SJSA1 (cell line): ENCODE results near the gene SPATA3. TPM values are rescaled to one million over a fixed set of nuclear protein-coding genes. Genes with fewer than 3 reads are reported as not detected.

Source experiments
- DNase-seq, 2 experiments: peaks; one replicate each; pipeline ENCODE4 v3.0.0-alpha.2; 2015 to 2020; ENCODE audit warnings: low spot score in 2 of 2, low read depth in 1 of 2
- H3K27ac ChIP-seq: fragments of 250-450 bp; sonication (Bioruptor Pico); 2 replicates; pipeline ENCODE4 v1.5.1; 2020; ENCODE audit warnings: mild to moderate bottlenecking, moderate library complexity
- H3K27me3 ChIP-seq: fragments of 250-450 bp; sonication (Bioruptor Pico); replicated peaks from 2 replicates; pipeline ENCODE4 v1.5.1; 2020; ENCODE audit warnings: mild to moderate bottlenecking, moderate library complexity
- H3K36me3 ChIP-seq: fragments of 250-450 bp; sonication (Bioruptor Pico); 2 replicates; pipeline ENCODE4 v1.5.1; 2020; ENCODE audit warnings: mild to moderate bottlenecking
- H3K4me1 ChIP-seq: fragments of 250-450 bp; sonication (Bioruptor Pico); replicated peaks from 2 replicates; pipeline ENCODE4 v1.6.1; 2021; ENCODE audit warnings: mild to moderate bottlenecking
- H3K4me3 ChIP-seq: fragments of 250-450 bp; sonication (Bioruptor Pico); 2 replicates; pipeline ENCODE4 v1.5.1; 2020; ENCODE audit warnings: mild to moderate bottlenecking
- H3K9me3 ChIP-seq: fragments of 250-450 bp; sonication (Bioruptor Pico); replicated peaks from 2 replicates; pipeline ENCODE4 v1.5.1; 2020; ENCODE audit warnings: mild to moderate bottlenecking
- total RNA-seq: library from RNA; depleted of rRNA; stranded (reverse); fragments of >200 nt; shearing (Covaris generic); gene quantifications from 2 replicates; pipeline ENCODE4 v1.2.3, GENCODE V29; 2014

SPATA3 gene
- total RNA-seq, 1 experiment from 2014 or later, result not detected

DNA sequence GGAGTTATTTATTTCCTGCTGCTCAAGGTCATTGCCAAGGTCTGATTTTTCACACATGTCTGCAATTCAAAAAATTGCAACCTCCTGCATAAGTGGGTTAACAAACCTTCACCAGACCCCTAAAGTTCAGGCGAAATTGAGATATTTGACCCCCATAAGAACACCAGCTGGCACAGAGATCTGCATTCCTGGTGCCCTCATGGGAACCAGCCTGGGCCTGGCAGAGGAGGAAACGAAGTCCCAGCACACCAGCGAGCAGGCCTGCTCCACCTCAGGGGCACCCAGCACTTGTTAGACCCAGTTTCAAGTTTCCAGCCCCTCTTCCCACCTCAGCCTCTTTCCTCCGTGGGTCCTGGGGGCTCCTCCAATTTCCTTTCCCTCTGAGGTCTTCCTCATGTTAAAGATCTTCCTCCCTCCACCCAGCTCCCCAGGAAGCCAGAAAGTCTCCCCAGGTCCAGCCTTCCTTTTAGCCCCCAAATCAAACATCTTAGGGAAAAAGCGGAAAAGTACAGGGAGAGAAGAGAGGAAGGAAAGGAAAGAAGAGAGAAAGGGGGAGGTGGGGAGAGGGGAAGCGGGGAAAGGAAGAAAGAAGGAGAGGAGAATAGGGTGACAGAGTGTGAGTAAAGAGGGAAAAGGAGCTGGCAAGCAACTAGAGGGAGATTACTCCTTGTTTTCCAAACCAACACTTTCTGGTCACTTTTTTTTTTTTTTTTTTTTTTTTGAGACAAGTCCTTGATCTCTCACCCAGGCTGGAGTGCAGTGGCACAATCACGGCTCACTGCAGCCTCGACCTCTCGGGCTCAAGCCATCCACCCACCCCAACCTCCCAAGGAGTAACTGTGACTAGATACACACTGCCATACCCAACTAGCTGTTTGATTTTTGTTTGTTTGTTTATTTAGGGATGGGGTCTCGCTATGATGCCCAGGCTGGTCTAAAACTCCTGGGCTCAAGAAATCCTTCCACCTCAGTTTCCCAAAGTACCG lies 37.5 kb downstream of the SPATA3 start:
- H3K4me3 ChIP-seq, result no peak overlapping the region
- peaks cover 44% of the 10 kb centered on the region for H3K27me3 ChIP-seq
- no peak for DNase-seq
- H3K4me1 ChIP-seq, result peaks cover 8% of the 10 kb centered on the region
- H3K36me3 ChIP-seq, result no peaks in the 10 kb centered on the region
- no peaks in the 10 kb centered on the region for H3K9me3 ChIP-seq
- no peak overlapping the region for H3K27ac ChIP-seq

DNA sequence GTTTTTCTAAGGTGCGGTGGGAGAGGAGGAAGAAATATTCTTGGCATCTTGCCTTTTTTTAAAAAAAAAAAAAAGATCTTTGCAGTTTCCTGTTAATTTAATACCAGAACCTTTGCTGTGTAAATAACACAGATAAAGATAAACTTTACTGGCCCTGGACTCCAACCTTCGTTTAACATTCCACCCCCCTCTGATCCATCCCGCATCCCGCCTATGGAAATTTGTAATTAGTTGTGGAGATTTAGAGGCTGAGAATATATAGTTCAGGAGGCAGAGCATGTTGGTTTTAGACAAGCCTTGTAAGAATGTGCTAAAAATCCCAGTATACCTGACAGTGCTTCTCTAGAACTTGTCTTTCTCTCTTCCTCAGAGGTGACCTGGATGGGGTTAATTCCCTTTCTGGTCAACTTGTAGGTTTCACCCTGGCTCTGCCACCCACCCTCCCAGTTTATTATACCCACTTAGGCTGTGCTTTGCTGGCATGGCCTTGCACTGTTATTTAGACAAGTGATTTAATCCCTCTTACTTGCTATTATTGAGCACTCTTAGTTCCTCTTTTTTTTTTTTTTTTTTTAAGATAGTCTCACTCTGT lies 38.5 kb downstream of the SPATA3 start:
- Histone ChIP-seq H3K4me3 (no peak overlapping the region), H3K27ac (no peak overlapping the region), H3K4me1 (peaks cover 8% of the 10 kb centered on the region), H3K9me3 (no peaks in the 10 kb centered on the region), H3K27me3 (peaks cover 47% of the 10 kb centered on the region), H3K36me3 (no peaks in the 10 kb centered on the region)
- no peak for DNase-seq

DNA sequence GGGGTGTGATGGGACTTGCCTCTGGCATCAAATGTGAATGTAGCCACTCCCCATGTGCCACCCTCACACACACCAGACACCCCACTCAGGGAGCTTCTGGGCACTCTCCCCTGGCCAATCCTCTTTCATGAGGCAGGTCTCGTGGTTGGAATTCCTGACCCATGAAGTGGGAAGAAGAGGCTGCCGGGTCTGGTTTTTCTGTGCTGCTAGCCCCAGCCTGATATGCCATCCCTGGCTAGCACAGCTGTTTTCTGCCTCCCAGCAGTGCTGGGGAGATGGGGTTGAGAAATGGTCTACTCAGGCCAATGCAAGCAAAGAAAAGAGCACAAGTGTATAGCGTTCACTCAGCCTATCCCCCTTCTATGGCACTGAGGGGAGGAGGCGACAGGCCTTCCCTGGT lies 40.2 kb downstream of the SPATA3 start:
- Histone ChIP-seq H3K4me1 (peaks cover 8% of the 10 kb centered on the region), H3K4me3 (no peak overlapping the region), H3K27ac (no peak overlapping the region), H3K36me3 (no peaks in the 10 kb centered on the region), H3K9me3 (no peaks in the 10 kb centered on the region), H3K27me3 (peaks cover 64% of the 10 kb centered on the region)
- DNase-seq, result no peak

DNA sequence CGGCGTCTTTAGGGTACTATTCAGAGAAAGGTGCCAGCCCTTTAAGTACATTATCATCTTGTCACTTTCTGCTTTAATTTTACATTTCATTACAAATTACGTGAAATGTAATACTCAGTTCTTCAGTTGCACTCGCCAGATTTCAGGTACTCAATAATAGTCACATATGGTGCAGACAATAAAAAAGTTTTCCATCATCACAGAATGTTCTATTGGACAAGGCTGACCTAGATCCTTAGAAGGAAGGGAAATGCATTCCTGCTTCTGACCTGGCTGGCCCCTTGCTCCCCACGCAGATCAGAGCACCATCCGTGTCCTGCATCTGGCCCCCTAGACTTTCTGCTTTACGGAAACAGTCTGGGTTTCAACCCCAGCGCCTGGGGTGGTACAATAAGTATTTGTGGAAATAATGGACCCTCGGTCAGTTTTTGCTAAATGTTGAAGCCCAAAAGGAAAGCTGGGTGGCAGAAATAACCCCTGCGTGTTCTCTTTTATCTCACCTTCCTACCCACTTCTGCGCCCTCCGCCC lies 40.7 kb downstream of the SPATA3 start:
- Histone ChIP-seq H3K9me3 (no peaks in the 10 kb centered on the region), H3K27ac (no peak overlapping the region), H3K36me3 (no peaks in the 10 kb centered on the region), H3K4me3 (no peak overlapping the region), H3K4me1 (peaks cover 8% of the 10 kb centered on the region), H3K27me3 (peaks cover 65% of the 10 kb centered on the region)
- DNase-seq, result no peak

DNA sequence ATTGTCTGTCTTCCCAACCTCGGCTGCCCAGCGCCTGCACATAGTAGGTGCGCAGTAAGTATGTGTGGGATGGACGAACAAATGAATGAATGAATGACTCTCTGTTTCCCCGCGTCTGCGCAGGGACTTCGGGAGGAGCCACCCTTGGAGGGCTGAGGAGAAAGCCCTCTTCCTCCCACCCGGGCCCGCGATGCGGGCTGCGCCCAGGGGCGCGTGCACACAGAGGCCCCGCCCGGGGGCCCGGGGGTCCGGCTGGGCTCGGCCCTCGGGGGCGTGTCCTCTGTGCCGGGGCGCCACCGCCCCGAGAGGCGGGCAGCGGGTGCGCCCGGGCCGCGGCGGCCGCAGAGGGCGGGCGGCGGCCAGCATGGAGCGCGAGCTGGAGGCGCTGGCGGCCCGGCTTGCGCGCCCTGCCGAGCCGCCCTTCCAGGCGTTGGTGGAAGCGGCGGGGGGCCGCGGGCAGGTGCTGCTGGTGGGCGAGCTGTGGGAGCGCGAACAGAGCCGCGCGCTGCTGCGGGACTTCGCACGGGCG lies 41.3 kb downstream of the SPATA3 start, which contains the start of gene C2orf72:
Gene C2orf72, plus strand, starts transcription at position 322 of the 529 bp plus-strand sequence. Its CDS starts 43 bp downstream, at position 365.
- H3K27me3 ChIP-seq, result peaks cover 68% of the 10 kb centered on the region
- no peaks in the 10 kb centered on the region for H3K9me3 ChIP-seq
- no peak within 1 kb of the TSS for H3K27ac ChIP-seq
- peak within 1 kb of the TSS; percentile 27 for H3K4me3 ChIP-seq
- H3K4me1 ChIP-seq, result peaks cover 8% of the 10 kb centered on the region
- DNase-seq, result no peak
- no peaks in the 10 kb centered on the region for H3K36me3 ChIP-seq

DNA sequence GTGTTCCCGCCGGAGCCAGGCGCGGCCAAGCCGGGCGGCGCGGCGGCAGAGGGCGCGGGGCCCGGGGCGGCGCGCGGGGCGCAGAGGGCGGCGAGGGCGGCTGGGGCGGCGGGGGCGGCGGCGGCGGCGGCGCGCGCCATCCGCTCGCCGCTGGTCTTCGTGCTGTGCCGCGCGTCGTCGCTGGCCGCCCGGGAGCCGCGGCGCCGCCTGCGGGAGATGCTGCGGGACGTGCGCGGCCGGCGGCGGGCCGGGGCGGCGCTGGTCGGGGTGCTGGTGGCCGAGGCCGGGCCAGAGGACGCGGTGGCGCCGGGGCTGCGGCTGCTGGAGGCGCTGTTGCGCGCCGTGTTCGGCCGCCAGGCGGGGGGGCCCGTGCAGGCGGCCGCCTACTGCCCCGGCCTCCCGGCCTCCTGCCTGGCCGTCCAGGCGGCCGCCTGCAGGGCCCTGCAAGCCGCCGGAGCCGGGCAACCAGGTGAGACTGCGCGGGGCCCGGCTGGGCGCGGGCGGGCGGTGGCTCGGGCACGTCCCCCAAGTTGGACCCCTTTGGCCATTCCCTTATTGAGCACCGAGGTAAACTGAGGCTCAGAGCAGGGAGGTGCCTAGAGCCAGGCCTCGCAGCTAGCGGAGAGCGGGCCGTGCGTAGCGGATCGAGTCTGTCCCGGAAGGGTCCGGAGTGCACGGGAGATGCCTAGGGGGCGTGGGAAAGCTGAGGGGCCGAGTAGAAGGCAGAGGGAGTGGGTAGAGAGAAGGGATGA lies 42.0 kb downstream of the SPATA3 start:
- Histone ChIP-seq H3K4me1 (peaks cover 8% of the 10 kb centered on the region), H3K4me3 (peak overlapping the region; percentile 27), H3K27me3 (peaks cover 68% of the 10 kb centered on the region), H3K27ac (no peak overlapping the region), H3K9me3 (no peaks in the 10 kb centered on the region), H3K36me3 (no peaks in the 10 kb centered on the region)
- no peak for DNase-seq

DNA sequence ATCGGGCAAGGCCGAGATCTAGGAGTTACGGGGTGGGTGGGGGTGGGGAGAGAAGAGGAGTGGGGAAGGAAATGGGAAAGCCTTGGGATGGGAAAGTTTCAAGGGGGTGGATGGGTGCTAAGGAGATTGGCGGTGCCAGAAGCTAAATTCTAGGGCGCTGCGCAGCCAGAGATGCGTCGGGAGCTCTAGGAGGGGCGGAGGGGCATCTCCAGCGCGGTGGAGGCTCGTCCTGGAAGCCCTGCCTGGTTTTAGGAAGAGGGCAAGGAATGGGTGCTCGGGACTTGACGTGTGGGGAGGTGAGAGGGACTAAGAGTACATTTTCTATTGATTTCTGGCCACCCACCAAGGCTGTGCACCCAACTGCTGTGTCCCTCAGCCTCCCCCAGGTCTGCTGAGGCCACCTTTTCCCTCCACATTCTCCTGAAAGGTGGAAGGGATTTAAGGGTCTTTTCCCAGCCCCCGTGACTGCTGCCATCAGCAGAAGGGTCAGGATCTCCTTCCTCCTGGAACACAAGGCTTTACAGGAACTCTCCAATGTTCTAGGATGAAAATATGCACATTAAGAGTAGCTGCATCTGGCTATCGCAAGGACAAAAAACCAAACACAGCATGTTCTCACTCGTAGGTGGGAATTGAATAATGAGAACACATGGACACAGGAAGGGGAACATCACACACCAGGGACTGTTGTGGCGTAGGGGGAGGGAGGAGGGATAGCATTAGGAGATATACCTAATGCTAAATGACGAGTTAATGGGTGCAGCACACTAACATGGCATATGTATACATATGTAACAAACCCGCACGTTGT lies 42.8 kb downstream of the SPATA3 start:
- Histone ChIP-seq H3K27ac (no peak overlapping the region), H3K4me1 (peaks cover 8% of the 10 kb centered on the region), H3K36me3 (no peaks in the 10 kb centered on the region), H3K27me3 (peaks cover 68% of the 10 kb centered on the region), H3K4me3 (no peak overlapping the region), H3K9me3 (no peaks in the 10 kb centered on the region)
- no peak for DNase-seq

DNA sequence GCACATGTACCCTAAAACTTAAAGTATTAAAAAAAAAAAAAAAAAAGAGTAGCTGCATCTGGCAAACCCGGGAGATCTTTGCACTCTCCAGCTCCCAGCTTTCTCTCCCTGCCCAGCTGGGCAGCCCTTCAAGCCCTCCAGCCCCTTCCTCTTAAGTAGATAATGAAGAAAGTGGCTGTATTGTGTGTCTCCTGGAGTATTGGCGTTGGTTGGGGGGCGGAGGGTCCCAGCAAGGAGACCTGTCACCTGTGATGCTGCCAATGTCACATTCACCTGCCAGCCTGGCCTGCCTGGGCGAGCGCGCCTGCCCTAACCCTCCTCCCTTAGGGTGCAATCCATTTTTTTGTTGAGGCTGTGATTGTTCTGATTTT lies 43.4 kb downstream of the SPATA3 start:
- no peak for DNase-seq
- H3K36me3 ChIP-seq, result no peaks in the 10 kb centered on the region
- no peak overlapping the region for H3K27ac ChIP-seq
- no peaks in the 10 kb centered on the region for H3K9me3 ChIP-seq
- H3K27me3 ChIP-seq, result peaks cover 63% of the 10 kb centered on the region
- no peak overlapping the region for H3K4me3 ChIP-seq
- peaks cover 8% of the 10 kb centered on the region for H3K4me1 ChIP-seq

DNA sequence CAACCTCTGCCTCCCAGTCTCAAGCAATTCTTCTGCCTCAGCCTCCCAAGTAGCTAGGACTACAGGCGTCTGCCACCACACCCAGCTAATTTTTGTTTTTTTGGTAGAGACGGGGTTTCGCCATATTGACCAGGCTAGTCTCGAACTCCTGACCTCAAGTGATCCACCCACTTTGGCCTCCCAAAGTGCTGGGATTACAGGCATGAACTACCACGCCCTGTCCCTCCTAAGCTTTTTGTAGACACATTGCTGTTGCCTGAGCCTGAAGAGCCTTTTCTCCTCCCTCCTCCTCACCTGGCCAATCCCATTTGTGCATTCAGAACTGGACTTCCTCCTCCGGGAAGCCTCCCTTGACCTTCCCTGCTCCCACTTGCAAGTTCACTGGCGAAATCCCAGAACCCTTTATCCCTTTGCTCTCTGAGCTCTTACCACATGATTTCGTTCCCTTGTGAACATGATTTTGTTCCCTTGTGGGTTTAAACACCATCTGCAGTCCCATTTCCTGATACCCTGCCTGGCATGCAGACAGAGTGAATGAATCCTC lies 44.0 kb downstream of the SPATA3 start:
- peaks cover 57% of the 10 kb centered on the region for H3K27me3 ChIP-seq
- H3K9me3 ChIP-seq, result no peaks in the 10 kb centered on the region
- no peak overlapping the region for H3K4me3 ChIP-seq
- no peak for DNase-seq
- peaks cover 8% of the 10 kb centered on the region for H3K4me1 ChIP-seq
- no peak overlapping the region for H3K27ac ChIP-seq
- H3K36me3 ChIP-seq, result no peaks in the 10 kb centered on the region

DNA sequence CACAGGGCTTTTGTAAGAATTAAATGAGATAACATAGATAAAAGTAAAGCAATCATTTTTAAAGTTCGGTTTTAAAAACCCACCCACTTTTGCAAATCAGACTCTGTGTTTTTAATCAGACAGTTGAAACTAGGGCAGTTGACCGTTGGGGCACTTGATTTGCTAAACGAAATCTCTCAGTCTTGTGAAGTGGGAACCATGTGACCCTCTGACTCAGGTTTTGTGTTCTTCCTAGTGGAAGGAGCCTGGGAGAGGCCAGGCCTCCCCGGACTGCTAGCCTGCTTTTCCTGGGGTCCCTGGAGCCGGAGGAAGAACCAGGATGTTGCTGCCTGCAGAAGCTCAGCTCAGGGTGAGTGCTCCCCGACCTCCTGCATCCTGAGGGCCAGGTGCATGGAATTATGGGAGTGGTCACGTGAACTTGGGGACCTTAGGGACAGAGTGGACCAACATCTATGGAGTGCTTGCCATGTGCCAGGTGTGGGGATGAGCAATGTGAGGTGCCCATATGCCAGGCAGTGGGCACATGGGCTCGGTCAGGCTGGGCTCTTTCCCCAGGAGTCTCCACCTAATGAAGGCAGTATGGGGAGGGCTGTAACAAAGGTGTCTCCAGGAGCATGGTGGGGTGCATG lies 45.3 kb downstream of the SPATA3 start:
- H3K27me3 ChIP-seq, result peaks cover 50% of the 10 kb centered on the region

DNA sequence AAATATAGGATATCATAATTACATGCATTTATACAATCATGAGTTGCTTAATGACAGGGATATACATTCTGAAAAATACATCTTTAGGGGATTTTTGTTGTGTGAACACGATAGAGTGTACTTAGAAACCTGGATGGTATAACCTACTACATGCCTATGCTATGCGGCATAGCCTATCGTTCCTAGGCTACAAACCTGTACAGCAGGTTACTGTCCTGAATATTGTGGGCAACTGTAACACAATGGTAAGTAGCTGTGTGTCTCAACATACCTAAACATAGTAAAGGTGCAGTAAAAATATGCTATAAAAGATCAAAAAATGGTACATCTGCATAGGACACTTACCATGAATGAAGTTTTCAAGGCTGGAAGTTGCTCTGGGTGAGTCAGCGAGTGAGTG lies 47.9 kb downstream of the SPATA3 start:
- no peak for DNase-seq
- no peaks in the 10 kb centered on the region for H3K36me3 ChIP-seq
- H3K9me3 ChIP-seq, result no peaks in the 10 kb centered on the region
- peaks cover 38% of the 10 kb centered on the region for H3K27me3 ChIP-seq
- H3K27ac ChIP-seq, result no peak overlapping the region
- no peaks in the 10 kb centered on the region for H3K4me1 ChIP-seq
- no peak overlapping the region for H3K4me3 ChIP-seq

More for the DNA sequence above, 45.3 kb downstream of the SPATA3 start:
- DNase-seq, result no peak
- peaks cover 8% of the 10 kb centered on the region for H3K4me1 ChIP-seq
- H3K9me3 ChIP-seq, result no peaks in the 10 kb centered on the region
- no peak overlapping the region for H3K27ac ChIP-seq
- no peaks in the 10 kb centered on the region for H3K36me3 ChIP-seq
- no peak overlapping the region for H3K4me3 ChIP-seq

DNA sequence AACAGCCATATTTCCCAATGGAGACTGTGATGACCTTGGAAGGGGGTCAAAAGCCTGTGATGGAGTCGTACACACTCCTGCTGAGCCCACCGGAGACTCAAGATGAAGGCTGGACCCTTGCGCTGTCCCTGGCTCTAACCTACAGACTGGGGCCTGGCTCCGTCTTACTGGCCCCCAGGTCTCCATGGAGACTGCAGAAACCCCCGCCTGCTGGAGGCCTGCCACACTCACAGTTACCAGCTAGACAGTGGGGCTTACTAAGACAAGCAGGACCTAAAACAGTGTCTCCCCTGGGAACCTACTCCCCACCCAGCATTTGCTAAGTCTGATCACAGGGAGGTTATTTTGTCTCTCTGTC lies 51.0 kb downstream of the SPATA3 start:
- Histone ChIP-seq H3K36me3 (no peaks in the 10 kb centered on the region), H3K4me1 (no peaks in the 10 kb centered on the region), H3K9me3 (no peaks in the 10 kb centered on the region), H3K27me3 (peaks cover 11% of the 10 kb centered on the region), H3K4me3 (no peak overlapping the region), H3K27ac (no peak overlapping the region)
- no peak for DNase-seq
